PC-3 (cell line): ENCODE measurements around the gene ABCF1. TPM values are rescaled to one million over a fixed set of nuclear protein-coding genes. Genes with fewer than 3 reads are reported as not detected.

Experiments used
- ATAC-seq: fragments of 200-7000 bp; cut with Tn5 transposase; 2 replicates; pipeline ENCODE4 v1.9.1; 2020; ENCODE audit warnings: mild to moderate bottlenecking, moderate library complexity
- BruUV-seq: library from RNA; stranded (reverse); fragments of 400-500 nt; replicated peaks from 2 replicates; lab custom pipeline; 2021; lab: Mats Ljungman, UMichigan
- CTCF ChIA-PET: fragments of 300-600 bp; sonication (Branson Sonifier 250); formaldehyde crosslinking; loops from one replicate; lab custom pipeline; 2022; ENCODE audit warnings: antibody characterized with exemption; lab: Charles Lee
- POLR2A ChIA-PET: fragments of 300-600 bp; sonication (Branson Sonifier 250); formaldehyde crosslinking; loops from one replicate; lab custom pipeline; 2022; ENCODE audit warnings: antibody characterized with exemption; ENCODE audit not compliant: unreplicated experiment; lab: Charles Lee
- DNase-seq: peaks from one replicate; pipeline ENCODE4 v3.0.0-alpha.2; 2015
- H2AFZ ChIP-seq: fragments of 300-600 bp; sonication (generic); 2 replicates; pipeline ENCODE4 v1.6.0; 2016; ENCODE audit warnings: antibody characterized with exemption, low read length
- H3F3A ChIP-seq: fragments of 300-600 bp; sonication (generic); one replicate; pipeline ENCODE4 v1.6.0; 2017; ENCODE audit warnings: antibody characterized with exemption, low read length, control low read depth, mild to moderate bottlenecking; ENCODE audit not compliant: unreplicated experiment
- H3K27ac ChIP-seq: fragments of 300-600 bp; sonication (generic); 2 replicates; pipeline ENCODE4 v1.5.1; 2016; ENCODE audit warnings: mild to moderate bottlenecking, low read length
- H3K27me3 ChIP-seq: fragments of 300-600 bp; sonication (generic); 2 replicates; pipeline ENCODE4 v1.6.1; 2016; ENCODE audit warnings: low read length, mixed read lengths
- H3K36me3 ChIP-seq: fragments of 300-600 bp; sonication (generic); 2 replicates; pipeline ENCODE4 v1.6.1; 2016; ENCODE audit warnings: low read depth, mixed run types, low read length, mixed read lengths
- H3K4me1 ChIP-seq: fragments of 300-600 bp; sonication (generic); 2 replicates; pipeline ENCODE4 v1.5.1; 2016; ENCODE audit warnings: low read length; ENCODE audit not compliant: insufficient read depth
- H3K4me2 ChIP-seq: fragments of 300-600 bp; sonication (generic); 2 replicates; pipeline ENCODE4 v1.6.0; 2016; ENCODE audit warnings: low read length
- H3K4me3 ChIP-seq: fragments of 300-600 bp; sonication (generic); 2 replicates; pipeline ENCODE4 v1.5.1; 2016; ENCODE audit warnings: mild to moderate bottlenecking, low read length, mixed read lengths
- H3K79me2 ChIP-seq: fragments of 300-600 bp; sonication (generic); 2 replicates; pipeline ENCODE4 v1.6.1; 2017; ENCODE audit warnings: low read length, mixed read lengths
- H3K9ac ChIP-seq: fragments of 300-600 bp; sonication (generic); 2 replicates; pipeline ENCODE4 v1.6.0; 2016; ENCODE audit warnings: mild to moderate bottlenecking, low read length
- H3K9me2 ChIP-seq: fragments of 300-600 bp; sonication (generic); replicated peaks from 2 replicates; pipeline ENCODE4 v1.6.1; 2016; ENCODE audit warnings: mixed run types, low read length, mixed read lengths
- H3K9me3 ChIP-seq: fragments of 300-600 bp; sonication (generic); 2 replicates; pipeline ENCODE4 v1.6.1; 2016; ENCODE audit warnings: low read length, mixed read lengths
- H4K20me1 ChIP-seq: fragments of 300-600 bp; sonication (generic); 2 replicates; pipeline ENCODE4 v1.6.1; 2016; ENCODE audit warnings: low read length, mixed read lengths
- EZH2 ChIP-seq: fragments of 300-600 bp; sonication (generic); IDR thresholded peaks from one replicate; pipeline ENCODE4 v1.6.1; 2017; ENCODE audit warnings: antibody characterized with exemption, mild to moderate bottlenecking, low read length; ENCODE audit not compliant: unreplicated experiment
- EZH2phosphoT487 ChIP-seq: fragments of 300-600 bp; sonication (generic); IDR thresholded peaks from 2 replicates; pipeline ENCODE4 v1.6.1; 2018; ENCODE audit warnings: mild to moderate bottlenecking, antibody characterized with exemption, low read length, borderline replicate concordance
- intact Hi-C: fragments of 100-400 bp; cut with micrococcal nuclease; formaldehyde crosslinking; loops from 2 replicates; pipeline ENCODE4 v1.9.0; 2023
- total RNA-seq: library from RNA; depleted of rRNA; stranded (reverse); fragments of >200 nt; gene quantifications from 2 replicates; pipeline ENCODE4 v1.2.3, GENCODE V29; 2014
- TF ChIP-seq, protein P1 (sequence below): fragments of 300-600 bp; sonication (generic); conservative IDR thresholded peaks from 2 replicates; pipeline ENCODE4 v1.5.1; 2017; ENCODE audit warnings: antibody characterized with exemption, low read depth, mild to moderate bottlenecking, low read length

Gene ABCF1
- total RNA-seq, 1 experiment from 2014 or later = 67.3 TPM

DNA sequence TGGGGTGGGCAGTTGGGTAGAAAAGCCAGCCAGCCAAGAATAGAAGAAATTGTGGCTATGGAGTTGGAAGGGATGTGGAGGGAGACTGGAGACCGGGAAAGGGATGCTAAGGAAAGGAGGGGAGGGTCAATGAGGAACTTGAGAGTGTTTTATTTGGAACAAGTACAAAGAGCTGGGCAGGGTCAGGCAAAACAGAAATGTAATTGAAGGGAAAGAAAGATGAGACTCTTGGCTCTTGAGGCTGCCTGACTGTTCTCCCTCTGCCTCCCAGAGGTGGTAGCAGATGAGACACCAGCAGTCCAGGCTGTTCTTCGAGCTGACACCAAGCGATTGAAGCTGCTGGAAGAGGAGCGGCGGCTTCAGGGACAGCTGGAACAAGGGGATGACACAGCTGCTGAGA is 12.7 kb downstream of the ABCF1 start:
- Histone ChIP-seq H4K20me1 (no peaks in the 10 kb centered on the region), H3F3A (no peaks in the 10 kb centered on the region), H3K9ac (no peak overlapping the region), H3K79me2 (no peaks in the 10 kb centered on the region), H3K4me2 (no peak overlapping the region), H3K4me3 (no peak overlapping the region), H3K27ac (no peak overlapping the region), H3K27me3 (no peaks in the 10 kb centered on the region), H2AFZ (no peak overlapping the region), H3K36me3 (peaks cover 61% of the 10 kb centered on the region), H3K9me2 (no peaks in the 10 kb centered on the region), H3K9me3 (no peaks in the 10 kb centered on the region), H3K4me1 (no peaks in the 10 kb centered on the region)
- intact Hi-C loops = no loop called here
- DNase-seq (no peak), ATAC-seq (peak; percentile 20; the same call in 1 of the 2 replicates)
- ChIA-PET POLR2A (no interaction called here), CTCF (no interaction called here)
- no TSS peak for BruUV-seq
- TF ChIP-seq, protein P1, sequence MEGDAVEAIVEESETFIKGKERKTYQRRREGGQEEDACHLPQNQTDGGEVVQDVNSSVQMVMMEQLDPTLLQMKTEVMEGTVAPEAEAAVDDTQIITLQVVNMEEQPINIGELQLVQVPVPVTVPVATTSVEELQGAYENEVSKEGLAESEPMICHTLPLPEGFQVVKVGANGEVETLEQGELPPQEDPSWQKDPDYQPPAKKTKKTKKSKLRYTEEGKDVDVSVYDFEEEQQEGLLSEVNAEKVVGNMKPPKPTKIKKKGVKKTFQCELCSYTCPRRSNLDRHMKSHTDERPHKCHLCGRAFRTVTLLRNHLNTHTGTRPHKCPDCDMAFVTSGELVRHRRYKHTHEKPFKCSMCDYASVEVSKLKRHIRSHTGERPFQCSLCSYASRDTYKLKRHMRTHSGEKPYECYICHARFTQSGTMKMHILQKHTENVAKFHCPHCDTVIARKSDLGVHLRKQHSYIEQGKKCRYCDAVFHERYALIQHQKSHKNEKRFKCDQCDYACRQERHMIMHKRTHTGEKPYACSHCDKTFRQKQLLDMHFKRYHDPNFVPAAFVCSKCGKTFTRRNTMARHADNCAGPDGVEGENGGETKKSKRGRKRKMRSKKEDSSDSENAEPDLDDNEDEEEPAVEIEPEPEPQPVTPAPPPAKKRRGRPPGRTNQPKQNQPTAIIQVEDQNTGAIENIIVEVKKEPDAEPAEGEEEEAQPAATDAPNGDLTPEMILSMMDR = no peak
- TF ChIP-seq EZH2 (no peak), EZH2phosphoT487 (no peak)

DNA sequence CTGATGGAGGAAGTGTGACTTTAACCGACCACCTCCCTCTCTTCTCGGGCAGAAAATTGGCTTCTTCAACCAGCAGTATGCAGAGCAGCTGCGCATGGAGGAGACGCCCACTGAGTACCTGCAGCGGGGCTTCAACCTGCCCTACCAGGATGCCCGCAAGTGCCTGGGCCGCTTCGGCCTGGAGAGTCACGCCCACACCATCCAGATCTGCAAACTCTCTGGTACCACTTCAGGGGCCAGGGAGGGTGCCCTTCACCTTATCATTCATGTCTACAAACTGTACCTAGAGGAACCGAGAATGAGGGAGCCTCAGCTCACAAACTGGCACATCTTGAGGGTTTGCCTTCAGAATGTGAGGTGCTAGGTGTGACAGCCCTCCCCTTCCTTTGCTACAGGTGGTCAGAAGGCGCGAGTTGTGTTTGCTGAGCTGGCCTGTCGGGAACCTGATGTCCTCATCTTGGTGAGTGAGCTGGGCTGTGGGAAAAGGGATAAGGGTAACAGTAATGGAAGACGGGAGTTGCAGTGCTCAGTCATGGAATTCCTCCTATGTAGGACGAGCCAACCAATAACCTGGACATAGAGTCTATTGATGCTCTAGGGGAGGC is 18.6 kb downstream of the ABCF1 start:
- H3K4me2 ChIP-seq = no peak overlapping the region
- ATAC-seq = no peak
- intact Hi-C loops = no loop called here
- ChIA-PET POLR2A (no interaction called here), CTCF (no interaction called here)
- H3K27ac ChIP-seq = no peak overlapping the region
- no TSS peak for BruUV-seq
- no peak overlapping the region for H3K4me3 ChIP-seq
- H3K79me2 ChIP-seq = peaks cover 13% of the 10 kb centered on the region
- no peaks in the 10 kb centered on the region for H3K27me3 ChIP-seq
- TF ChIP-seq EZH2 (no peak), EZH2phosphoT487 (no peak)
- TF ChIP-seq, protein P1 = no peak
- no peak overlapping the region for H2AFZ ChIP-seq
- H3K9me3 ChIP-seq = no peaks in the 10 kb centered on the region
- peaks cover 59% of the 10 kb centered on the region for H3K36me3 ChIP-seq
- H3K4me1 ChIP-seq = peaks cover 28% of the 10 kb centered on the region
- H3F3A ChIP-seq = peaks cover 6% of the 10 kb centered on the region
- H3K9me2 ChIP-seq = no peaks in the 10 kb centered on the region
- no peak overlapping the region for H3K9ac ChIP-seq
- peaks cover 7% of the 10 kb centered on the region; the same call in 1 of the 2 replicates for H4K20me1 ChIP-seq
- DNase-seq = no peak

DNA sequence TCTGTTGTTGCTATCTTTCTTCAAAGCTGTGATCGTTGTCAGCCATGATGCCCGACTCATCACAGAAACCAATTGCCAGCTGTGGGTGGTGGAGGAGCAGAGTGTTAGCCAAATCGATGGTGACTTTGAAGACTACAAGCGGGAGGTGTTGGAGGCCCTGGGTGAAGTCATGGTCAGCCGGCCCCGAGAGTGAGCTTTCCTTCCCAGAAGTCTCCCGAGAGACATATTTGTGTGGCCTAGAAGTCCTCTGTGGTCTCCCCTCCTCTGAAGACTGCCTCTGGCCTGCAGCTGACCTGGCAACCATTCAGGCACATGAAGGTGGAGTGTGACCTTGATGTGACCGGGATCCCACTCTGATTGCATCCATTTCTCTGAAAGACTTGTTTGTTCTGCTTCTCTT is 19.3 kb downstream of the ABCF1 start:
- intact Hi-C loops = no loop called here
- ChIA-PET POLR2A (no interaction called here), CTCF (interaction anchor here (0.8 kb wide), 1 partner anchor 109 kb away, joined by 3 read pairs; no protein-coding TSS in a partner anchor)
- H3K4me1 ChIP-seq = peaks cover 28% of the 10 kb centered on the region
- no peaks in the 10 kb centered on the region for H3K27me3 ChIP-seq
- no TSS peak for BruUV-seq
- H2AFZ ChIP-seq = no peak overlapping the region
- H3K4me3 ChIP-seq = no peak overlapping the region
- no peaks in the 10 kb centered on the region for H3K9me3 ChIP-seq
- peaks cover 13% of the 10 kb centered on the region for H3K79me2 ChIP-seq
- peak overlapping the region; percentile 71 for H3K27ac ChIP-seq
- H3K9ac ChIP-seq = no peak overlapping the region
- peaks cover 6% of the 10 kb centered on the region for H3F3A ChIP-seq
- H3K9me2 ChIP-seq = no peaks in the 10 kb centered on the region
- ATAC-seq (no peak), DNase-seq (no peak)
- peaks cover 7% of the 10 kb centered on the region; the same call in 1 of the 2 replicates for H4K20me1 ChIP-seq
- H3K36me3 ChIP-seq = peaks cover 56% of the 10 kb centered on the region
- TF ChIP-seq, protein P1 = no peak
- no peak for TF ChIP-seq EZH2phosphoT487
- no peak for TF ChIP-seq EZH2
- H3K4me2 ChIP-seq = peak overlapping the region; percentile 21
